Muscle layer of duodenum (tissue), 2 donors: Measurements from ENCODE around the gene FNDC4.

Experiments
- H3K27ac ChIP-seq: one replicate; pipeline ENCODE4 v1.7.0; 2013; ENCODE audit warnings: mild to moderate bottlenecking, low read length
- H3K27me3 ChIP-seq: one replicate; pipeline ENCODE4 v1.7.0; 2013; ENCODE audit warnings: low read depth, mild to moderate bottlenecking, control low read depth, low read length
- H3K36me3 ChIP-seq, 2 donors: one replicate each; pipeline ENCODE4 v1.7.0; 2013; ENCODE audit warnings: low read length in 2 of 2, control low read depth in 1 of 2, mild to moderate bottlenecking in 1 of 2; ENCODE audit not compliant: insufficient read depth in 2 of 2, control insufficient read depth in 1 of 2
- H3K4me1 ChIP-seq, 2 donors: one replicate each; pipeline ENCODE4 v1.7.0; 2013; ENCODE audit warnings: low read length in 2 of 2, mild to moderate bottlenecking in 2 of 2, control low read depth in 1 of 2, moderate library complexity in 1 of 2; ENCODE audit not compliant: insufficient read depth in 2 of 2, control insufficient read depth in 1 of 2
- H3K4me3 ChIP-seq, 2 donors: one replicate each; pipeline ENCODE4 v1.7.0; 2013; ENCODE audit warnings: low read length in 2 of 2, low read depth in 1 of 2, mild to moderate bottlenecking in 1 of 2
- H3K9me3 ChIP-seq, 2 donors: one replicate each; pipeline ENCODE4 v1.7.0; 2013; ENCODE audit warnings: low read length in 2 of 2, control low read depth in 1 of 2, mild to moderate bottlenecking in 1 of 2; ENCODE audit not compliant: control insufficient read depth in 1 of 2
- donor health status: healthy.

Gene FNDC4

DNA sequence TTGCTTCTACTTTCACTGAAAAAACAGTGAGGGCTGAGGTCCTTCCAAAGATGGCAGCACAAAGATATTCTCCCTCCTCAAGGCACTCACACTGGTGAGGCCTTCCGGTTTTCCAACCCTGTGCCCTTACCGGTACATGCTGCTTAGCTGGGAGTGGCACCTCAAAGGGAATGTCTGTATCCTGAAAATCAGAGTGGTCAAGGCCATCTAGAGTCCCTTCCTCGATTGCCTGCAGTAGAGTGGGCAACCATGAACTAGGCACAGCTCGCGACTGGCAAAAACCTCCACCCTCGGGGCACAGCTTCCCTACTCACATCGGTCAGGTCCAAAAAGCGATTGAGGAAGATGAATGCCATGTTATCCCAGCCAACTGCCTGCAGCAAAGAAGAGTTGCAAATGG is 49.4 kb downstream of the FNDC4 start:
- peak overlapping the region in 1 of 2 donors; percentile 5 for H3K4me3 ChIP-seq
- peaks cover 35 to 50% of the 10 kb centered on the region in 2 donors for H3K36me3 ChIP-seq
- H3K27me3 ChIP-seq, result no peaks in the 10 kb centered on the region
- H3K27ac ChIP-seq, result peak overlapping the region; percentile 83
- H3K4me1 ChIP-seq, result peaks cover 0 to 10% of the 10 kb centered on the region in 2 donors
- H3K9me3 ChIP-seq, result no peaks in the 10 kb centered on the region

DNA sequence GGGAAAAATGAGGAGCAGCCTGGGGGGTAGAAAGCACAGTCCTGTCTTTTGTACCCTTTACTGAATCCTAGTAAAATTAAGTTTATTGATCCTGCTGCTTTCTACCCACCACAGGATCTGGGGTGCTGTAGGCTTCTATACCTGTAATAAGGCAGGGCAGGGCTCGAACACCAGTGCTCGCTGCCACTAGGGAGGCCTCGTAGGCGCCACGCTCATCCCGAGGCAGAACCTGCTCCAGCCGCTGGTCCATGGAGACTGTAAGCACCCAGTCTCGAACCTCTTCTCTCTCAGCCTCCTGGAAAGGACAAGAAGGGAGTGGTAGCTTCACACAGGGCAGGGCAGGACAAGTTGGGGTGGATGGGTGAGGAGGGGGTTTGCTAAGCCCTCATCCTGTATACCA is 49.8 kb downstream of the FNDC4 start:
- peaks cover 0 to 10% of the 10 kb centered on the region in 2 donors for H3K4me1 ChIP-seq
- H3K27me3 ChIP-seq, result no peaks in the 10 kb centered on the region
- H3K9me3 ChIP-seq, result no peaks in the 10 kb centered on the region
- H3K36me3 ChIP-seq, result peaks cover 40 to 54% of the 10 kb centered on the region in 2 donors
- peak overlapping the region; percentile 83 for H3K27ac ChIP-seq
- peak overlapping the region in 1 of 2 donors; percentile 5 for H3K4me3 ChIP-seq

DNA sequence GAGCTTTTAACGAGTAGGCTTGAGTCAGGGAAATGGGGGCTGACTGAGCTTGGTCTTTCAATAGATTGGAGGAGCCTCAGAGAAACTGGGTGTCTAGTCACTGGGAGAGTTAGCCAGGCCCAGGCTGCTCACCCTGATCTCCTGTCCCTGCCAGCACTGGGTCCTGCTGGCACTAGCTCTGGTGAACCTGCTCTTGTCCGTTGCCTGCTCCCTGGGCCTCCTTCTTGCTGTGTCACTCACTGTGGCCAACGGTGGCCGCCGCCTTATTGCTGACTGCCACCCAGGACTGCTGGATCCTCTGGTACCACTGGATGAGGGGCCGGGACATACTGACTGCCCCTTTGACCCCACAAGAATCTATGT is 52.1 kb downstream of the FNDC4 start:
- H3K4me3 ChIP-seq, result peak overlapping the region in 1 of 2 donors; percentile 46
- H3K27ac ChIP-seq, result peak overlapping the region; percentile 31
- H3K9me3 ChIP-seq, result no peaks in the 10 kb centered on the region
- no peaks in the 10 kb centered on the region for H3K27me3 ChIP-seq
- peaks cover 38 to 57% of the 10 kb centered on the region in 2 donors for H3K36me3 ChIP-seq
- peaks cover 0 to 10% of the 10 kb centered on the region in 2 donors for H3K4me1 ChIP-seq

DNA sequence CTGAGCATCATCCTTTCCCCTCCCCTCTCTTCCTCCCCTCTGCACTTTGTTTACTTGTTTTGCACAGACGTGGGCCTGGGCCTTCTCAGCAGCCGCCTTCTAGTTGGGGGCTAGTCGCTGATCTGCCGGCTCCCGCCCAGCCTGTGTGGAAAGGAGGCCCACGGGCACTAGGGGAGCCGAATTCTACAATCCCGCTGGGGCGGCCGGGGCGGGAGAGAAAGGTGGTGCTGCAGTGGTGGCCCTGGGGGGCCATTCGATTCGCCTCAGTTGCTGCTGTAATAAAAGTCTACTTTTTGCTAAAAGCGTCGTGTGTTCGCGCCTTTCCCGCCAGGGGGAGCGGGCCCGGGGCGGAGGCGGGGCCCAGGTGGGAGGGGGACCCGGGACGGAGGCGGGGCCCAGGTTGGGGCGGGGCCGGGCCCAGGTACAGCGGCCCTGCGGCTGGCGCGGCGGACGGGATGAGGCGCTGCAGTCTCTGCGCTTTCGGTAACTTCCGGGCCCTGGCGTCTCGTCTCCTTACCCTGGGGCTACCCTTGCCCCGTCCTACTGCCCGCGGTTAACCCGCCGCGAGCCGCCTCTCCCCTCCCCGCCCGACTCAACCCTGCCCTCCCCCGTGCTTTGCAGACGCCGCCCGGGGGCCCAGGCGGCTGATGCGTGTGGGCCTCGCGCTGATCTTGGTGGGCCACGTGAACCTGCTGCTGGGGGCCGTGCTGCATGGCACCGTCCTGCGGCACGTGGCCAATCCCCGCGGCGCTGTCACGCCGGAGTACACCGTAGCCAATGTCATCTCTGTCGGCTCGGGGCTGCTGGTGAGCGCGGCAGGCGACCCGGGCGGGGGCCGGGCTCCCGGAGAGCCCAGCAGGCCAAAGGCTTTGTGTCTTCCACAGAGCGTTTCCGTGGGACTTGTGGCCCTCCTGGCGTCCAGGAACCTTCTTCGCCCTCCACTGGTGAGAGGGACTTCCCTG is 52.8 kb downstream of the FNDC4 start, which contains the start of gene KRTCAP3:
TSS of gene KRTCAP3 (plus strand) at position 424 of the 962 bp plus-strand sequence. CDS start at position 456, 32 bp downstream.
- H3K4me3 ChIP-seq, result peak within 1 kb of the TSS in 1 of 2 donors; percentile 46
- peaks cover 0 to 10% of the 10 kb centered on the region in 2 donors for H3K4me1 ChIP-seq
- peaks cover 35 to 56% of the 10 kb centered on the region in 2 donors for H3K36me3 ChIP-seq
- H3K27ac ChIP-seq, result peak within 1 kb of the TSS; percentile 31
- no peaks in the 10 kb centered on the region for H3K27me3 ChIP-seq
- no peaks in the 10 kb centered on the region for H3K9me3 ChIP-seq
